HG02973 (cell line): ENCODE results near the gene INKA1.
"Not testable (repeated sequence)": the region's sequence is repeated elsewhere in the genome, so short reads cannot be mapped to it uniquely, and the experiment has no call there.

Experiments used
- ATAC-seq: cut with Tn5 transposase; IDR thresholded peaks from one replicate; pipeline ENCODE4 v1.9.1; 2021; ENCODE audit warnings: moderate library complexity; ENCODE audit not compliant: unreplicated experiment

INKA1 gene

DNA sequence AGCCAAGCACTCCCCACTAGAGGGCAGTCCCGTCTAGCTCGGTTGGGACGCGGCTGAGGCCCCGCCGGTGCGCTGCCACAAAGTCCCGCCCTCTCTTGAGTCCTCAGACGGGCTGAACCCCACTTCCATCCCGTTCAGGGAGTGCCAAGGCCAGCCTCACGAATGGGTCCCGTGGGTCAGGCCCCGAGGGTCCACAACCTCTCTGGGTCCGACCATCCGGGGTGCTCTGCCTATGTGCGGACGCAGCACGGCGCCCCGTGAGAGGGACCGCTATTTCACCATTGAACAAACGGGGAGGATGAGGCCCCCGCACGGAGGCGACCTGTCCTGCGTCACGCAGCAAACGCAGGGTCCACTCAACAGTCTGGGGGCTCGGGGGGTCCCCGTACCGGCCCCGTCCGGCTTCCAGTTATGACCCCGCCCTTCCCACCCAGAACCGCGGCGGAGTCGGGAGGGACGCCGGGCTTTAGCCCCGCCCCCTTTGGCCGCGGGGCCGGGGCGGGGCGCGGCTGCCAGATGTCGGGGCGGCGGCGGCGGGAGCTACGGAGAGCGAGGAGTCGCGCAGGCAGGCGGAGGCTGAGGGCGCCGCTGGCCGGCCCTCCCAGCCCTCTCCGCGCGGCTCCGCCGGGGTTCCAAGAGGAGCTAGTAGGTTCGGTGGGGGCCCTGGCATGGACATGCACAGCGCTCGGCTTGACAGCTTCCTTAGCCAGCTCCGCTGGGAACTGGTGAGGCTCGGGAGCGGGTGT is at the start of gene INKA1:
TSS of gene INKA1 (plus strand) at position 543 of the 746 bp plus-strand sequence. CDS start at position 675, 132 bp downstream.
- peak; percentile 54 for ATAC-seq

DNA sequence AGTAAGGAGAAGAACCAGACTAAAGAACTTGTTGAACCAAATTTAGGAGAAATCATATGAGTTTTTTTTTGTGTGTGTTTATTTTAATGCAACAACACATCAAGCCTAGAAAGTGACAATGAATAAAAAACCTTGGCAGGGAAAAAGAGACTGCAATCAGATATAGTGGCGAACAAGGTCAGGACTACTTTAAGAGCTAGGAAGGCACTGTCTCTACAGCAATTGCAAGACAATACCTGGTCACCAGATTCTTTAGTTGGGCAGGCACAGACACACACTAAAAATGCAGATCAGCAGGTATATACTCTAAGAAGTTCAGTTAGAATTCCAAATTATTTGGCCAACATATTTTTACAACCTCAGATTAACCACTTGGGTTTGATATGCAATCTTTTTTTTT is 48.5 kb upstream of the INKA1 start:
- ATAC-seq: no peak

DNA sequence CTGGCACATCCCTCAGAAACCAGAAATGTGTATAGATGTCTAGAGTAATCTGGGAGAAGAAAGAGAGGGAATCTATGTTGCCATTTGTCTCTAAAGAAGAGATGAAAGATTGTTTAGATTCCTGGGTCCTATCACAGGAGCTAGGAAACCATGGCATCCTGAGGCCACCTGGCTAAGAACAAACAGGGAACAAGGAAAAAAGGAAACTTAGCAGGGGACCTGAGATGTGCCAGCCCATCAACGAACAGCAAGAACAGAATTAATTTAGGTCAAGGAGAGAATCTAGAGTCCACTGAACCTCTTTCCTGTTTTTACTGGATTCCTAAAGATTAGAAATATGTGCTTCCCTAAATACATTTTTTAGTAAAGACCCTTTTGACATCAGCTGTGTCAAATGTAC is 47.0 kb upstream of the INKA1 start:
- ATAC-seq: no peak

DNA sequence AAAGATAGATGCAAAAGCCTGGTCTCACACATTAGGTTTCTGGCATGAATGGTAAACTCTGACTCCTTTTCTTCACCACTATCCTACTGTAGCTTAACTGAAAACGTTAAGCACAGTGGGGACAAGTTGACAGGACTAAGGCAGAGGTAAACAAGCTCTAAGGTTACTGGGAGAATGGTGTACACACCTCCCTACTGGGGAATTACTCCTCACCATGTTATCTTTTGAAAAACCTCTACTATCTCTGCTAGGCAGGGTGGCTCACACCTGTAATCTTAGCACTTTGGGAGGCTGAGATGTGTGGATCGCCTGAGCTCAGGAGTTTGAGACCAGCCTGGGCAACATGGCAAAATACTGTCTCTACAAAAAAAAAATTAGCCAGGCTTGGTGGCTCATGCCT is 45.9 kb upstream of the INKA1 start:
- ATAC-seq: no peak

DNA sequence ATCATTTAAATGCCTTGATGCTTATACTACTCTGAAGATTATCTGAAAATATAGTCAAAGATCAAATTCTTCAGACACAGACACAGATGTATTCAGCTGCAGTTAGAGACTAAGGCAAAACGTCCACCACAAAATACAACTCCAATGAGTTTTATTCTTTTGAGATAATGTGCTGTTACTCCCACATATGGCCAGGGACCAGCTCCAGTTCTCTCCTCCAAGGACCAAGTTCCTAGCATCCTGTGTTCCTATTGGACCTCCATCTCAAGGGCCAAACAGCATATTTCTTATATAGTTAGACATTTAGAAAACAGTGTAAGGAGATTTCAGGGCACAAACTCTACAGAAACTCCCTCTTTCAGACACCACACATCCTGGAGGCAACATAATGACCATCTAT is 43.8 kb upstream of the INKA1 start:
- ATAC-seq: no peak

DNA sequence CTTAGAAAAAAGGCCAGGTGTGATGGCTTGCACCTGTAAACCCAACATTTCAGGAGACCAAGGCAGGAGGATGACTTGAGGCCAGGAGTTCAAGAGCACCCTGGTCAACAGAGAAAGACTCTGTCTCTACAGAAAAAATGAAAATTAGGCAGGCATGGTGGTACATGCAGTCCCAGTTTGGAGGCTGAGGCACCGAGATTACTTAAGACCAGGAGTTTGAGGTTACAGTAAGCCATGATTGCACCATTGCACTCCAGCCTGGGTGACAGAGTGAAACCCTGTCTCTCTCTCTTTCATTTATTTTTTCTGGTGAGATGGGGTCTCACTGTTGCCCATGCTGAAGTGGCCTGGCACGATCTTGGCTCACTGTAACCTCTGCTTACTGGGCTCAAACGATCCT is 41.4 kb upstream of the INKA1 start:
- ATAC-seq: no peak

DNA sequence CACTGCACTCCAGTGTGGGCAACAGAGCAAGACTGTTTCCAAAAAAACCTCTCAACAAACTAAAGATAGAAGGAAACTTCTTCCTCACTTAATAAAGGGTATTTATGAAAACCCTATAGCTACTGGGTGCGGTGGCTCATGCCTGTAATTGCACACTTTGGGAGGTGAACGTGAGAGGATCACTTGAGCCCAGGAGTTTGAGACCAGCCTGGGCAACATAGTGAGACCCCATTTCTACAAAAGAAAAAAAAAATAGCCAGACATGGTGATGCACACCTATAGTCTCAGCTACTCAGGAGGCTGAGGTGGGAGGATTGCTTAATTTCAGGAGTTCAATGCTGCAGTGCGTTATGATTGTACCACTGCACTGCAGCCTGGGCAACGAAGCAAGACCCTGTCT is 39.1 kb upstream of the INKA1 start:
- ATAC-seq: no peak

DNA sequence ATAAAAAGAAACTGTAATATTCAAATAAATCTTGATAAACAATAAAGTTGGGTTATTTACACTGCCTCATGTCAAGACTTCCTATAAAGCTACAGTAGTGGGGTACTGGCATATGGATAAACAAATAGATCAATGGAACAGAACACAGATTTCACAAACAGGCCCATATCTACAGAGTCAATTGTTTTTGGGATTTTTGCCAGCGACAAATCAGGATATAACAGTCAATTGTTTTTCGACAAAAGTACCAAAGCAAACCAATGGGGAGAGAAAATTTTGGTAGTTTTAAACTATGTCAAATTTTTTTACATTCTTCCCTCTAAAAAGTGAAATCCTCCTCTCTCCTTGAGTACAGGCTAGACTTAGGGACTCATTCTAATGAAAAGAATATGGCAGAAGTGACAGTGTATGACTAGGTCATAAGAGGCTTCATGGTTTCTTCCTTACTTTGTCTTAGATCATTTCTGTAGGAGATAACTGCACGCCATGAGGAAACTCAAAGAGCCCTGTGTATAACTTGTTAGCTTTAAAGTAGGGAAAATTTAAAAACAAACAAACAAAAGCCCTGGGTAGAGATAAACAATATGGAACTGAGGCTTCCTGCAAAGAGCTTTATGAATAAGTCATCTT is 33.7 kb upstream of the INKA1 start:
- no peak for ATAC-seq

DNA sequence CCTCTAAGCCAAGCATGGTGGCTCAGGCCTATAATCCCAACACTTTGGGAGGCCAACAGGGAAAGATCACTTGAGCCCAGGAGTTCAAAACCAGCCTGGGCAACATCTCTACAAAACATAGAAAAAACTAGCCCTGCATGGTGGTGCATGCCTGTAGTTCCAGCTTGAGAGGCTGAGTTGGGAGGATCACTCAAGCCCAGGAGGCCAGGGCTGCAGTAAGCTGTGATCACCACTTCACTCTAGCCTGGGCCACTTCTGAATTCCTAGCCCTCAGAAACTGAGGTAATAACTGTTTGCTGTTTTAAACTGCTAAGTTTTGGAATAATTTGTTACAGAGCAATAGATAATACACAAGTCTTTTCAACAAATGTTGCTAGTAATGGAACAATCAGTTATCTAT is 33.1 kb upstream of the INKA1 start:
- no peak for ATAC-seq

DNA sequence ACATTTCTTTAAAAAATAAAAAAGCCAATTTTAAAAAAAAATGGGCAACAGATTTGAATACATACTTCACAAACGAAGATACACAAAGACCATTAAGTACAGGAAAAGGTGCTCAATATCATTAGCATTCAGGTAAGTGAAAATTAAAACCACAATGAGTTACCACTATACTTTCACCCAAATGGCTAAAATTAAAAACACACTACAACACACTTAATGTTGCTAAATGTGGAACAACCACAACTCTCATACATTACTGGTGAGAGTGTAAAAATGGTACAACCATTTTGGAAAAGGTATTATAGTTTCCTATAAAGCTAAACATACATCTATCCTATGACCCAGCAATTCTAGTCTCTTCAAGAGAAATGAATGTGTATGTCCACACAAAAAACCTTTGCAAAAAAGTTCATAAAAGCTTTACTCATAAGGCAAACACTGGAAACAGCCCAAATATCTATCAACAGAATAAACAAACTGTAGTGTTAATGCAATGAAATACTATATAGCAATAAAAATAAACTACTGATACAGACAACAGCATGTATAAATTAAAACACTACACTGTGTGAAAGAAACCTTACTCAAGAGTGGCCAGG is 31.6 kb upstream of the INKA1 start:
- no peak for ATAC-seq

DNA sequence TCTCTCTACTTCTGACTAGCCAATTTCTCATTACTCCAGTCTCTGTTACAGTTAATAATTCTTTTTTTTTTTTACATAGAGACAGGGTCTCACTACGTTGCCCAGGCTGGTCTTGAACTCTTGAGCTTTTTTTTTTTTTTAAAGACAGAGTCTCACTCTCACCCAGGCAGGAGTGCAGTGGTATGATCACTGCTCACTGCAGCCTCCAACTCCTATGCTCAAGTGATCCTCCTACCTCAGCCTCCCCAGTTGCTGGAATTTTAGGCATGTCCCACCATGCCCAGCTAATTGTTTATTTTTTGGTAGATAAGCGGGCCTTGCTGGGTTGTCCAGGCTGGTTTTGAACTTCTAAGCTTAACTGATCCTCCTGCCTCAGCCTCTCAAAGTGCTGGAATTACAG is 30.4 kb upstream of the INKA1 start:
- no peak for ATAC-seq

DNA sequence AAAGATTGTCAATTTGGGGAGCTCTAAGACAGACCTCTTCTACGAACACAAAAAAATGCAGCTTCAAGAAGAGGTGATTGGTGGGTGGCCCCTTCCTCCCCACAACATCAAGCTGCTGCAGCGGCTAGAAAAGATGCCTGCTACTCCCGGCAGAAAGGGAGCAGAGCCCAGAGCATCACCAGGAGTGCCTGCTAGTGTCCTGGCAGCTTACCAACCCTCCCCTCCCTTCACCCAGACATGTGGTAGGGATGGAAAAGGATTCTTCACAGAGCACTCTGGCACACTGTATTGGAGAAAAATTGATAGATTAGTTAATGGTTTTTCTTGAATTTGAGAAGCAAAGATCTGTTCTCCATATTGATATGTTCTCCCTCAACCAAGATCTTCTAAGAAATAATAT is 27.5 kb upstream of the INKA1 start:
- ATAC-seq: no peak

DNA sequence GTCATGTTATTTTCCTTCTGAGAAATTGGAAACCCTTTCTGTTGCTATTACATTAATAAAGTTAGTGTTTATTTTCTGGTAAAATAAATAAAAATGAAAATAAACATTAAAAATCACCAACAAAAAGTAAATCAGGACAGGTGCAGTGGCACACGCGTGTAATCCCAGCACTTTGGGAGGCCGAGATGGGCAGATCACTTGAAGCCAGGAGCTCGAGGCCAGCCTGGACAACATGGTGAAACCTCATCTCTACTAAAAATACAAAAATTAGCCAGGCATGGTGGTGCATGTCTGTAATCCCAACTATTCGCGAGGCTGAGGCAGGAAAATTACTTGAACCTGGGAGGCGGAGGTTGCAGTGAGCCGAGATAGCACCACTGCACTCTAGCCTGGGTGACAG is 27.0 kb upstream of the INKA1 start:
- ATAC-seq: not testable (repeated sequence)

DNA sequence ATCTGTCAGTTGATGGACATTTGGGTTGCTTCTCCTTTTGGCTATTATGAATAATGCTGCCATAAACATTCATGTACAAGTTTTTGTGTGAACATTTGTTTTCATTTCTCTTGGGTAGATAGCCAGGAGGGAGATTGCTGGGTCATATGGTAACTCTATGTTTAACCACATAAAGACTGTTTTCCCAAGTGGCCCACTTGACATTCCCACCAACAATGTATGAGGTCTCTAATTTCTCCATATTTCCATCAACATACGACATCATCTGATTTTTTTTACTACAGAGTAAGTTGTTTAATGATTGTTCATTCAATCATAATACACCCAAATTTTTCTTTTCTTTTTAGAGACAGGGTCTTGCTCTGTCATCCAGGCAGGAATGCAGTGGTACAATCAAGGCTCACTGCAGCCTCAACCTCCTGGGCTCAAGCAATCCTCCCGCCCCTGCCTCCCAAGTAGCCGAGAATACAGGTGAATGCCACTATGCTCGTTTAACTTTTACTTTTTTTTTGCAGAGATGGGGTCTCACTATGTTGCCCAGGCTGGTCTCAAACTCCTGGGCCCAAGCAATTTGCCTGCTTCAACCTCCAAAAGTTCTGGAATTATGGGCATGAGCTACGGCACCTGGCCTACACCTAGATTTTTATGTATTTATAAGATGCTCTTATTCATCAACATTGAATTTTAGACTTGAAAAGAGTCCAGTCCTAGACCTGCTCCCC is 23.5 kb upstream of the INKA1 start:
- no peak for ATAC-seq

DNA sequence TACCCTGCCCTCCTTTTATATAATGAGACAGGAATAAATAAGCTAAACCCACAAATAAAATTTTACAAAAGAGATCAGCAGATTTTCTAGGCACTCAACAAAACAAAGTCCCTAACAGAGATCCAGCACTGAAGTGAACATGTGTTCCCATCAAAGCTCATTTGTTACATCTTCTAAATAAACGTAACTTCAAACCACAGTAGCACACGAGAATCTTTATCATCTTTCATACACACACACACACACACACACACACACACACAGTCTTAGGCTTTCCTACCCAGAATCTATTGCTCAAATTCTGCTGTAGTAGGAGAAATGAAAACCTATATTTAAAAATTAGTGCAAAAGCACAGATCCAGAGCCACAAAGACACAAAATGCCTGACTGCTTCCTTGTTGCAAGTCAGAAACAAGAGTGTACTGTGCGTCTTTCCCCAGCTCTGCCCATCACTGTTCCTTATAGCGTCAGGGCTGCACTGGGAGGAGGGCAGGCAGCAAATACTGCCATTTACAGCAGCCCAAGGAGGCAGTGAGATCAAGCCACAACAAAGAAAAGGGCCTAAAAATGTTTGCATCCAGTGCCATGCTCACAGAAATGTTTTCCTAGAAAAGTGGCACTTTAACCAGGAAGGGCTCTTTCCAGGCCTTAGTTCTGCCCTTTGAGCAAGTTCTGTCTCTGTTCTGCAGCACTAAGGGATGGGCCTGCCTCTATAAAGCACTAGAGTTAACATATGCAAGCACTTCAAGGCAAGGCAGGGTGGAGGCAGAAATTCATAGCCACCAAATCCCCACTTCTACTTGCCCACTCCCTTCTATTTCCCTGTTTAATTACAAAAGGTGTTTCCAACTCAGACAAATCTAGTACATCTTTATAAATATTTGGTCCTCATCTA is 22.7 kb upstream of the INKA1 start:
- ATAC-seq: no peak

DNA sequence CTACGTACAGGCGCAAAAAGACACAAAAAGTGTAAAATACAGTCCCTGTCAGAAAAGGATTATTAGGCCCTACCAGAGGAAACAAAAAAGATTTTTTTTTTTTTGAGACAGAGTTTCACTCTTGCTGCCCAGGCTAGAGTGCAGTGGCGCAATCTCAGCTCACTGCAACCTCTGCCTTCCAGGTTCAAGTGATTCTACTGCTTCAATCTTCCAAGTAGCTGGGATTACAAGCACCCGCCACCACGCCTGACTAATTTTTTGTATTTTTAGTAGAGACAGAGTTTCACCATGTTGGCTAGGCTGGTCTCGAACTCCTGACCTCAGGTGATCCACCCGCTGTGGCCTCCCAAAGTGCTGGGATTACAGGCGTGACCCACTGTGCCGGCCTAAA is 22.1 kb upstream of the INKA1 start:
- not testable (repeated sequence) for ATAC-seq

DNA sequence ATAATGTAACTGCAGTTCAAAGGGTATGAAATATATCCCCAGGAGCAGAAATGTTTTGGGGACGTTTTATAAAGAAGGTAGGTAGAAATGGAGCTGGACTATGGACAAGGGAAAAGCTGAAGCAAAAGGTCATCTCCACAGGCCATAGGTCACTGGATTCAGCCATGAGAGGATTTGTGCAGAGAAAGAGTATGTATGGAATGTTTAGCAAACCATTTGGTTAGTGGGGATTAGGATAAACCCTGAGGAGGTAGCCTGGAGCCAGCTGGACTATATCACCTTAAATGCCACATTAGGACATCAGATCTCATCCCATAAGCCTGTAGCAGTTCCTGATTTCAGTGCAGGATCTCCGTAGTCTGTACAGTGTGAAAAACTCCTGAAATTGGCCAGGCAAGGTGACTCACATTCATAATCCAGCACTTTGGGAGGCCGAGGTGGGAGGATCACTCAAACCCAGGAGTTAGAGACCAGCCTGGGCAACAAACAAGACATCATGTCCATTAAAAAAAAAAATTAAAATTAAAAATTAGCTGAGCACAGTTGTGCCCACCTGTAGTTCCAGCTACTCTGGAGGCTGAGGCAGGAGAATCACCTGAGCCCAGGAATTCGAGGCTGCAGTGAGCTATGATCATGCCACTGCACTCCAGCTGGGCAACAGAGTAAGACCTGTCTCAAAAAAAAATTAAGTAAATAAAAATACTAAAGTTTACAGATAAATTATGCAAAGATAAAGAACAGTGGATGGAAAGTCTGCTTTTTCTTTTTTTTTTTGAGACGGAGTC is 21.5 kb upstream of the INKA1 start:
- no peak for ATAC-seq

DNA sequence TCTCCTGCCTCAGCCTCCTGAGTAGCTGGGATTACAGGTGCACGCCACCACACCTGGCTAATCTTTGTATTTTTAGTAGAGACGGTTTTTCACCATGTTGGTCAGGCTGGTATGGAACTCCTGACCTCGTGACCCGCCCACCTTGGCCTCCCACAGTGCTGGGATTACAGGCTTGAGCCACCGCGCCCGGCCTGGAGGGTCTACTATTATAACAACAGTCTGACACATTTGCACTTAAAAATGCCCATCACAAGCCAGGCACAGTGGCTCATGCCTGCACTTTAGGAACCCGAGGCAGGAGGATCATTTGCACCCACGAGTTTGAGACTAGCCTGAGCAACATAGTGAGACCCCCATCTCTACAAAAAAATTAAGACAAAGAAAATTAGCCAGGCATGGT is 20.8 kb upstream of the INKA1 start:
- not testable (repeated sequence) for ATAC-seq

DNA sequence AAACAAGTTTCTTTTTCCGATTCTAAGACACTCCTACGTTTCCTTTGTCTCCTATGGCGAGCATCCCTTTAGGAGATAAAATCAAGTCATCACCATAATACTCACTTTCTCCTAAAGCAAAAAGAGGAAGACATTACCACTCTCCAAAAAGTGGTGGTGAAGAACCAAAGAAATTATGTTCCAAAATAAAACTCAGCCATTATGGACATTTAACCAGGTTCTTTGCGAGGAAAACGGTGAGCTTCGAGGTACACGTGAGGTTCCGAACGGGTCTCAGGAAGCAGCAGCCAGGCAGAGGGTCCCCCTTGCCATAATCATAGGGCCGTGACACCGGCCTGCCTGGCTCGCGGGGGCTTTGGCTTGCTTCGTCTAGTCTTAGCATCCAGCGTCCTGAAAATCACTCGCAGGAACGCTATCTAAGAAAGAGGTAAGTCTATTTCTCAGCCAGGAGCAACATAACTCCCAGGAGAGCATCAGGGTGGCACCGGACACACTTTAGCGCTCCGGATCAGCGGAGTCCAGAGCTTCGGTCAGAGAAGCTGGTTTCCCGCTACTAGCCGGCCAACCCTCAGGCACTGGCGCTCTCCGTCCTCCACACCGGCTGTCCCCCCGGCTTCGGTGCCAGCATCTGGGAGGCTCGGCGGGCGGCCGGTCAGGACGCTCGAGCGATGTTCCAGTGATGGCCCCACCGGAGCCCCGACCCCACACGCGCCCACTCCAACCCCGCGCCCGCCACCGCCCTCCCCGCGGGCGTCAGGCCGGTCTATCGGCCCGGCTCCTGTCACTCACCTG is 17.3 kb upstream of the INKA1 start:
- ATAC-seq: peak; percentile 41
